NCI-H2081 (cell line): ENCODE measurements around the gene OLFML2A.

Experiments used
- DNase-seq, 2 experiments: peaks; one replicate each; lab custom pipeline; 2025; lab: John Stamatoyannopoulos, UW

OLFML2A gene

DNA sequence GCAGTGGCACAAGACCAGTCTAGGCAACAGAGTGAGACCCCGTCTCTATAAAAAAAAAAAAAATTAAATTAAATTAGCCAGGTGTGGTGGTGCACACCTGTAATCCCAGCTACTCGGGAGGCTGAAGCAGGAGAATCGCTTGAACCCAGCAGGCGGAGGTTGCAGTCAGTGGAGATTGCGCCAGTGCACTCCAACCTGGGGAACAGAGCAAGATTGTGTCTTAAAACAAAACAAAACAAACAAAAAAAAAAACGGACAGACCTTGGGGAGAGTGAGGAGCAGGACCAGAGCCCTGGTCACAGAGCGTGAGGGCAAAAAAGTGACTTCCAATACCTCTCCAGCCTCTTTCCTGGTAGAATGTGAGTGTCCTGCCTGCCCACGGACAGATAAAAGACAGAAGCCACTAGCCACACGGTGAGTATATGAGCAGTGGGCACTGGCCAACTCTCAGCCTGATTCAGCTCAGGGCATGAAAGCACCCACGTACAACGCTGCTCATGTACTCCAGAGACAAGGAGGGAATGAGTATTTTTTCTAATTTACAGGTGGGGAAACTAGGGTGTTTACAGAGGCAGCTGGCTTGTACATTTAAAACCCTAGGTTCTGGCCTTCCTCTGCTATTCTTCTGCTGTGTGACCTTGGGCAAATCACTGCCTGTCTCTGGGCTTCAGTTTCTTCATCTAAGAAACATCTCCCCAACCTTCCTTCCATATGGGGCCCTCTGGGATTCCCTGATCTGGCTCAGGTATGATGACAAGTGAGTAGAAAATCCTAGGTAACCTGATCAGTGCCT lies 1.8 kb downstream of the OLFML2A start:
- DNase-seq = no peak

DNA sequence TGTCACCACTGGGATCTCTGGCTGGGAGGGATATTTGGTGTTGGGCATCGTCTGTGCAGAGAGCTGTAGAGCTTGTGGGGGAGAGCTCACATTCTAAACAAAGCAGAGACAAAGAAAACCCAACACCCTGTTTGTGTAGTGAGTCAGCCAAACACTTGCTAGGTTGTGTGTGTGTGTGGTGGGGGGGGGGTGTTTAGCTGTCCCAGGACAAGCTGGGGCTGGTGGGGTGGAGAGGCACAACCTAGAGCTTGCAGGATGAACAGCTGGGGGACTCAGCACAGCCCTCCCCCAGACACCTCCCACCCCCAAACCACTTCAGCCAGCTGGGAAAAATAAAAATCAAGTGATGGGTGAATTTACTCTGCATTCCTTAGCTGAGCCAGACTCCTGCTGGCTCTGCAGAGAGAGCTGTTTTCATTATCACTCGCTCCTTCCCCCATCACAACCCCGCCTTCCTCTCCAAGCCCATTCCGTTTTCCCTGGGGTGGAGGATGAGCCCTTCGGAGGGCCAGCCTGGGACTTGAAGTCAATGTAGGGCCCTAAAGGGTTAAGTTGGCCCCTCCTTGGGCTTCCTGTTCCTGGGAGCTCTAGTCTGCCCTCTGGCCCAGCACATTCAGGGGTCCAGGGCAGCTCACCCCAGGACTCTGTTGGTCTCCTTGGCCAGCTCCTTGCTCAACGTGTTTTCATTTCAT lies 2.6 kb downstream of the OLFML2A start:
- no peak for DNase-seq

DNA sequence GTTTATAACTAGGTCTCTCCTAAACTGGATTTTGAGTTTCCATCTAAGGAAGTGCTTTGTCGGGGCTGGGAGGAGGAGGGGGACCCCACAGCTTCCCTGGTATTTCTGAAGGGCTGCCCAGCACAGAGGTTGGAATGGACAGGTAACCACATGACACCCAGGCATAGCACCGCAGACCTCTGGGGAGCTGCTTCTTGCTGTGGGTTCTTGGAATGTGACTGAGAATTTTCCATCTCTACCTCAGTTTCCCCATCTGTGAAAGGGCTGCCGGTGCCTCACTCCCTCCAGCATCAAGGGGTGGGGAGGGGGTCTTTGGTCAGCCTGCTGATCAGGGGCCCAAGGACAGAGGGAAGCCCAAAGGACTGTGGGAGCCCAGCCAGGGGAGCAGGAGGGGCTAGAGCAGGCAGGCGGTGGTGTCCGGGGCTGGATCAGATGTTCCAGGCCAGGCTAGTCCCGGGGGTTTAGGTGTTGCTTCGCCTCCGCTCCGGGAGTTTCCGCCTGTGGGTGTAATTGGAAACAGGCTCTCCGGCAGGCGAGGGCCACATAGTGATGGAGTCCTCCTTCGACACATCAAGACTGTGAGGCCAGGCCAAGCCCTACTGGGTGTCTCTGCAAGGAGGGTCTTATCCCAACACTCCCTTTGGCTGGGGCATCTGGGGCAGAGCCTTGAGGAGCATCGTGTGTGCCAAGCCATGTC lies 3.3 kb downstream of the OLFML2A start:
- no peak for DNase-seq

DNA sequence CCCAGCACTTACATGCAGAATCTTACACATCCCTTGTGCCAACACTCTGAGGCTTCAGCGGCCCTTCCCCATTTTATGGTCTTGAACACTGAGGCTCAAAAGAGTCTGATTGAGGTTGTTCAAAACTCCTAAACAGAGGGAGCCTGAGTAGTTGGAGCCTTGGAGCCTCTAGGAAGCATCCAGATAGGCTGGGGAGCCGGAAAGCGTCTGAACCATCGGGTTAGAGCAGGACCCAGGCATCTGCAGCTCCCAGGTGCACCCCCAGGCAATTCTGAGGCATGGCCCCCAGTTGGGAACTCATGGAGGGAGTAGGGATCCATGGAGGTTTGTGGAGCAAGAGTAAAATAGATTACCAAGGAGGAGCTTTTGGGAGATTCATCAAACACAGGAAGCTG lies 3.8 kb downstream of the OLFML2A start:
- no peak for DNase-seq

DNA sequence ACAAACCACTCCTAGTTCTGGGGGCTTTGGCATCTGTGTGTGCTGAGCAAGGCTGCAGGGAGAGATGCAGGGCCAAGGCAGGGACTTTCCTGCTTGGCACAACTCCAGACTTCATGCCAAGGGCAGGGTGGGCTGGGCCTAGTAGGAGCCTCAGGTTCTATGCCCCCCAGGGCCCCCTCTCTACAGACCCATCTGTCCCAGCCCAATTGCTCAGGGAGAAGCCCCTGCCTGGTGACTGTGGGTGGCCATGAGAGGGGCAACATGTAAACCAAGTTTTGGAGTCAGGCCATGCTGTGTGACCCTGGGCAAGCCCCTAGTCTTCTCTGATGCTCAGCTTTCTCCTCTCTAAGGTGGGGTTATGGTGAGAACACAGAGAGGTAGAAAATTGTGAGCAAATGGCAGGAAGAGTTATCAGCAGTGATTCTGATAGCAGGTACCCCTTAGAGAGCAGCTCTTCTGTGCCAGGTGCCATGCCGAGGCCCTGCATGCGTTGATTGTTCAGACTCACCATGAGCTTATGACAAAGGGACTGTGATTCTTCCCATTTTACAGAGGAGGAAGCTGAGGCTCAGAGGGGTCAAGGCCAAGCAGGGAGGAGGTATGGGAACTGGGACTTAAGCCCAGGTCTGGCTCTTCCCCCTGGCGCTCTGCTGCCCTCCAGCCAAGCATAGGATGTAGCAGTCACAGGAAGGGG lies 5.2 kb downstream of the OLFML2A start:
- DNase-seq = no peak

DNA sequence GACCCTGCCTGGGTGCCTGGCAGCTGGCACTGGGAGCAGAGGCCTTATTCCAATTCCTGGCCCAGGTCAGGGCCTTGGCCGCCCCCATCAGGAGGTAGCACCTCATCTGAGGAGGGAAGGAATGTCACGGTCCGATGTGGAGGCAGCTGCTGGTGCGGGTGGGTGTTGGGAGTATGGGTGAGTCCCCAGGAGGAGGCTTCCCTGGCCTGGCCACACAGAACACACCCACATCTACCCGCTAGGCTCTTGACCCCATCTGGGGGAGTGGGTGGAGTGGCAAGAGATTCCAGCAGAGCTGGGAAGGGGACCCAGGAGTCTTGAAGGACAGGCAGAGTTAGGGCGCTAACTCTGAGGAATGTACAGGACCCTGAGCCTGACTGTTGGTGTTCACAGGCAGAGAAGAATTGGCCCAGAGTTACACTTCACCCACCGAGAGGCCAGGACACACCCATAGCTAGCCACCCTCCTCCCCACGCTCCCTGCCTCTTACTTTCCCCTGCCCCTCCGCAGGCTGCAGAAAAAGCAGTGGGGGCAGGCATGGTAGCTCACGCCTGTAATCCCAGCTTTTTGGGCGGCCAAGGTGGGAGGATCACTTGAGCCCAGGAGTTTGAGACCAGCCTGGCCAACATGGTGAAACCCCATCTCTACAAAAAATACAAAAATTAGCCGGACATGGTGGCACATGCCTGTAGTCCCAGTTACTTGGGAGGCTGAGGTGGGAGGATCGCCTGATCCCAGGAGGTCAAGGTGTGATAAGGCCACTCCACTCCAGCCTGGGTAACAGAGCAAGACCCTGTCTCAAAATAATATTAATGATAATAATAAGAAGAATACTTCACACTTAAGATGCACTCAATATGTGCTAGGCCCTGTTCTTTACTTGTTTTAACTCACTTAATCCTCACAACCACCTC lies 6.0 kb downstream of the OLFML2A start:
- no peak for DNase-seq

DNA sequence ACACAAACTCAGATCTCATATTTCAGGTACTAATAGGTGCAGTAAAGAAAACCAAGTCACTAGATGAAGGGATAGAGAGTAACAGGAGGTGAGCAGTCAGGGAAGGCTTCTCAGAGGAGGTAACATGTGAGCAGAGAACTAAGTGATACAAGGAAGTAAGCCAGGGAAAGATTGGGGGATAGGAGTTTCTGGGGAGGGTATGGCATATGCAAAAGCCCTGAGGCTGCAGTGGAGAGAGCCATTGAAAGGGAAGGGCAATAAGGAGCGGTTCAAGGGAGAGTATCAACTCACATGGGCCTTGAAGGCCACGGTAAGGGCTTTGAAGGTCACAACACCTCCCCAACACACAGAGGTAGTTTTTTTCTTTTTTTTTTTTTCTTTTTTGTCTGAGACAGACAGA lies 6.9 kb downstream of the OLFML2A start:
- no peak for DNase-seq

DNA sequence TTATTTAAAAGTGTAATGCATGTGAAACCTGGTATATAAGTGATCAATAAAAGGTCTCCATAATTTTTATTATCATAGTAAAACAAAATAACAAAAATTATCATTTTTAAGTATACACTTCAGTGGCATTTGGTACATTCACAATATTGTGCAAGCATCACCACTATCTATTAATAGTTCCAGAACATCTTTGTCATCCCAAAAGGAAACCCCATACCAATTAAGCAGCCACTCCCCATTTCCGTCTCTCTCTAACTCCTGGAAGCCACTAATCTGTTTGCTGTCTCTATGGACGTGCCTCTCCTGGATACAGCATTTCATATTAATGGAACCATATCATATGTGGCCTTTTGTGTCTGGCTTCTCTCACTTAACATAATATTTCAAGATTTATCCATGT lies 7.6 kb downstream of the OLFML2A start:
- DNase-seq = no peak

DNA sequence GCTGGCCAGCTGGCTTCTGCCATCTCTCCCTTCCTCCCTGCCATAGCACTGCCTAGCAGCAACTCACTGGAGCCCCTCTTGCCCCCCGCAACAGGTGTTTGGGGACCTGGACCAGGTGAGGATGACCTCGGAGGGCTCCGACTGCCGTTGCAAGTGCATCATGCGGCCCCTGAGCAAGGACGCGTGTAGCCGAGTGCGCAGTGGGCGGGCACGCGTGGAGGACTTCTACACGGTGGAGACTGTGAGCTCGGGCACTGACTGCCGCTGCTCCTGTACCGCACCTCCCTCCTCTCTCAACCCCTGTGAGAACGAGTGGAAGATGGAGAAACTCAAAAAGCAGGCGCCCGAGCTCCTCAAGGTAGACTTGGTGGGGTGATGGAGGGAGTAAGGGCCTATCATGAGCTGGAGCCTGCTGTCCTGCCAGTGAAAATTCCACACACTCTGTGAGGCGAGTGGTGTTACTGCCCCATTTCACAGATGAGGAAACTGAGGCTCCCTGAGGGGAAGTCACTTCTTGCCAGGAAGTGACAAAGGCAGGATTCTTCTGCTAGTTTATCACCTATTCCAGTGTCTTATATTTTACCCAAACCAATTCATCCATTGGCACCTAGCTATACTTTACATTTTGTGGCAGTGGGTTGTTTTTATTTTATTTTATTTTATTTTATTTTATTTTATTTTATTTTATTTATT lies 10.1 kb downstream of the OLFML2A start:
- no peak for DNase-seq

DNA sequence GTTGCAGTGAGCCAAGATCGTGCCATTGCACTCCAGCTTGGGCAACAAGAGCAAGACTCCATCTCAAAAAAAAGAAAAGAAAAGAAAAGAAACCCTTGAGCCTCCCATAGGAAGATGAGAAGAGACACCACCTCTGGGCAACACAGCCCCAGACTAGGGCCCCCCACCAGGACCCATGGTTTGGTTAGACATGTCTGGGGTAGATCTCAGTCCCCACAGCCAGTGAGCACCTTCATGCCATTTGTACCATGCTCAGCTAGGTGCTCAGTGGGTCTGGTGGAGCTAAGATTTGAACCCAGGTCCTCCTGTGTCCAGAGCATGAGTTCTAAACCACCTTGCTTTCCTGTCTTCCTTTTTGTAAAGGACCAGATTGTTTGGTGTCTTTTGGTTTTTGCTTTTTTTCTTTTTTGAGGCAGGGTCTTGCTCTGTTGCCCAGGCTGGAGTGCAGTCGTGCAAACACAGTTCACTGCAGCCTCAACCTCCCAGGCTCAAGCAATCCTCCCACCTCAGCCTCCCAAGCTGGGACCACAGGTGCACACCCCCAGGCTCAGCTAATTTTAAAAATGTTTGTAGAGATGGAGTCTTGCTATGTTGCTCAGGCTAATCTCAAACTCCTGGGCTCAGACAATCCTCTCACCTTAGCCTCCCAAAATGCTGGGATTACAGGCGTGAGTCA lies 11.7 kb downstream of the OLFML2A start:
- DNase-seq = no peak

DNA sequence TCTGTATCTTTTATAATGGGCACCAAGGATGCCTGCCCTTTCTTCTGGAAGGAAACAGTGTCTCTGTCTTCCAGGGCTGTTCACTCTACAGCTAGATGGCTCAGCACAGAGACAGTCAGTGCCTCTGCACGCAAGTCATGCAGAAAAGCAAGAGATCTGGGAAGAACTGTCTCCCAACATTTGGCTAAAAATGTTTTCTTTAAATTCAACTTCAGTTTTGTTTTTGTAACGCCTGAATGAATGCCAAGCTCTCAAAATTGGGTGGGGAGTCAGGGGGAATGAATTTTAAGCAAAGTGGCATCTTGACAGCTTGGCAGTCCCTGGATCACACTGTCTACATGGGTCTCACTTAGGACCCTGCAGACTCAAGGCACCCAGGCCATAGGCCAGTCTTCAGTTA lies 12.6 kb downstream of the OLFML2A start:
- no peak for DNase-seq

DNA sequence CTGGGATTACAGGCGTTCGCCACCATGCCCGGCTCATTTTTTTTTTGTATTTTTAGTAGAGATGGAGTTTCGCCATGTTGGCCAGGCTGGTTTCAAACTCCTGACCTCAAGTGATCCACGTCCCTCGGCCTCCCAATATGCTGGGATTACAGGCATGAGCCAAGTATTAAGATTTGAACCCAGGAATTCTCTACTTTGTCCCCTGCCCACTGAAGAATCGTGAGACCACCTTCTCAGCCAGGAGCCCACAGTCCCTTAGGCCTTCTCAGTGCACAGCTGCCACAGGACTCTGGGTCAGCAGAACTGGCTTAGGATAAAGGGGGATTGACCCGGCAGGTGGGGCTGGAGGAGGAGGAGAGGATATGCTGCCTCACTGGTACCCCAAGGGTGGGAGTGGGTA lies 13.4 kb downstream of the OLFML2A start:
- no peak for DNase-seq

DNA sequence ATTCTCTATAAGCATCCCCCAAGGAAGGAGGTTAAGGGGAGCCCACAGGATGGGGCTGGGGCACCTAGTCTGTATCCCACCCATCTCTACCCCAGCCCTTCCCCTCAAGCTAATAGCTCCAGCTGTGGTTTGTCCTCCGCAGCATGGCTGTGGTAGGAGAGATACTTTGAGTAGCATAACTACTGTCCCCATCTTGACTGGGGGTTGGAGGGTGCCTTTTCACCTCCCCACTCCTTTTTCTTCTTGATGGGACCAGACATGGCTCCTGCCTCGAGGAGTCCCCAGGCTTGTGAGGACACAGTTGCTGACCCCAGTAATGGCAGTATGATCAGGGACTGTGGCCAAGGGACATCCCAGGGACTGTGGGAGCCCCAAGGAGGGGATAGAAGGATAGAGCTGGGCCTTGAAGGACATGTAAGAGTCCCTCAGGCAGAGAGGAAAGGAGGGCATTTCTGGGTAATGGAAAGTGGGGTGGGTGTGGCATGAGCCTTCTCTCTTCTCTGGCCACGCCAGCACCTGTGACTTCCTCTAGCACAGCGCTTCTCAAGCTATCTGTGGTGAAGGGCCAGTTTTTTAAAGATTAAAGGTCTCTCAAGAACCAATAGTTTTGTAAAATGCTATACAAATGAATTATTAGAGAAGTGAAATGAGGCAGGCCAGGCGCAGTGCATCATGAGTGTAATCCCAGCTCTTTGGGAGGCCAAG lies 14.0 kb downstream of the OLFML2A start:
- no peak for DNase-seq

DNA sequence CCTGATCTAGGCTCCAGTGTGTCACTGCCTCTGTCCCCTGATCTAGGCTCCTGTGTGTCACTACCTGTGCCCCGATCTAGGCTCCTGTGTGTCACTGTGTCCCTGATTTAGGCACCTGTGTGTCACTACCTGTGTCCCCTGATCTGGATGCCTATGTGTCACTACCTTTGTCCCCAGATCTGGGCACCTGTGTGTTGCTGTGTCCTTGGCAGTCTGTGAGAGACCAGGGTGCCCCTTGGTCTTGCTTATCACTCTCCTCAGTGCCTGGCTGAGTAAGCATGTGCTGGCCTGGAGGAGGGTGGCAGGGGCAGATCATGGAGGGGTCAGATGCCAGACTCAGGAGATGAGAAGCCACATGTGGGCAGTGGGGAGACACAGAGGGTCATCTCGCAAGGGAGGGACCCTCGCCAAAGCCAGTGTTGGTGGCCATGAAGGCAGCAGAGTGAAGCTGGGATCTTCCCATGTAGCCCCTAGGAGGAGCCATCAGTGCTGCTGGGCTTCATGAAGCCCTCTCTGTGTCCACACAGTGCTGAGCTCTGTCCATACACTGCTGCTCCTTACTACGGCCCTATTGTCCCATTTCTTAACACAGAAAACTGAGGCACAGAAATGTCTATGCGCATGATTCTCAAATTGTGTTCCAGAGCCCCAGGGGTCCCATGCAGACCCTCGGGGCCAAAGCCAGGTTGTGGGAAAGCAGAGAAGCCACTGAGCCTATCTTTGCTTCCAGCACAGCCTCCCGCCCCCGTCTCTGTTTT lies 15.5 kb downstream of the OLFML2A start:
- no peak for DNase-seq

DNA sequence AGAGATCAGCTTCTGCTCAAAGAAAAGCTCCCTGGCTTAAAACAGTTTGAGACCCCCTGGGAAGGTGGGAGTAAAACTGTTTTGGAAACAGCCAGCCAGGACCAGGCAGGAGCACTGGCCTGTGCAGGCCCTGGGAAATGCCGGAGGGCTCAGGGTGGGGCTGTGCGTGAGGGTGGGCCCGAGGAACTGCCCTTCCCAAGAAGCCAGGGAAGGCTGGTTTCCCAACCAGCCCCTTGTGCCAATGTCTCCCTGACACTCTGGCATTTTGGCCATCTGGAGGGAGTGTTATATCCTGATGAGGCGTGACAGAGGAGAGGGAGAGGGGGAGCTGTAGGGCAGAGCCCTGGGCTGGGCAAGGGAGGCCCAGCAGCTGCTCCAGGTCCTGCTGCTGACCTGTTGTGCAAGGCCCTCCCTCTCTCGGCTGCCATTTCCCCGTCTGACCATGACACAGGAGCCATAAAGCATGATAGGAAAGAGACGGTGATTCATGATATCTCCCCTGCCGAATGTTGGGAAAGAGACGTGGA lies 16.1 kb downstream of the OLFML2A start:
- no peak for DNase-seq

DNA sequence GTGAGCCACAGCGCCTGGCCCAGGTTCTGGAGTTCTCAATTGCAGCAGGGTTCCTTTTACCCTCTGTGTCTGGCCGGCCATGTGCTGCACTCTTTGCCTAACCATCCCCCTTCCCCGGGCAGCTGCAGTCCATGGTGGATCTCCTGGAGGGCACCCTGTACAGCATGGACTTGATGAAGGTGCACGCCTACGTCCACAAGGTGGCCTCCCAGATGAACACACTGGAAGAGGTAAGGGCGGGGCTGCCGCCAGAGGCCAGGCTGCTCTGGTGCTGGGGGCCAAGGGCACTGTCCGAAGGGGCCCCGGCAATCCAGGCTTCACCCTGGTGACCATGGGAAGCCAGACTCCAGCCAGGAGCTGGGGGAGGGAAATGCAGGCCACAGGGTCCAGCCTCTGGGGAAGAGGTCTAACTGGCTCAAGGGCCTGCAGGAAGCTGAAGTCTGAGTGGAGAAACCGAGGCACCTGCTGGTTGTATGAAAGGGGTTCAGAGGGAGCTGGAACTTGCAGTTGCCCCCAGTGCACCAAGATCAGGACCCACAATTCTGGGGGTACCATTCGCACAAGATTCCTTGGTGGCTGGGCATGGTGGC lies 18.1 kb downstream of the OLFML2A start:
- DNase-seq = no peak

DNA sequence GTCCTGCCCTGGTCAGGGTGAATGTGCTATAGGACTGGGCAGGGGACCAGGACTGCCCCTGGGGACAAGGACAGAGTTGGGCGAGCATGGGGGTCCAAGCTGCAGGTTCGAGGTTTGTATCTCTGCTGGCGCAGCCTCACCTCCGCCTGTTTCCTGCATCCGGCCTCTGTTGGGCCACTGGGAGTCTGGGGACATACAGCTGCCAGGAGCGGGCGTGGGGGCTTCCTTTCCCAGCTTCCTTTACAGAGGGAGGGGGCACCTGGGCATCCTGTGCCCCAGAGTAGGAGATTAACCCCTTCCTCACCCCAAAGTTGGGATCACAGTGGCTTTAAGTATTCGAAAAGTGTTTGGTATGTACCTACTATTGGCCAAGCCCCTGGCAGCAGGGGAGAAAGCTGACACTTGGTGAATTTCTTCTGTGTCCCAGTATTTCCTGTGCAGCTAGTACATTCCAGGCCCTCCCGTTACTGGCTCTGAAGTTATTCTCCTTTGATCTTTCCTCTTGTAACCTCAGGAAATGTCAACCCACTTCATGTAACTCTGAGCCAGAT lies 19.0 kb downstream of the OLFML2A start:
- no peak for DNase-seq
